Endodermal cell (in vitro differentiated cells): ENCODE measurements around the gene KATNB1. TPM values are rescaled to one million over a fixed set of nuclear protein-coding genes. Genes with fewer than 3 reads are reported as not detected.
A peak's percentile ranks its signal among the peaks of the same experiment; 100 is the strongest.

Experiments used
- DNase-seq: peaks from one replicate; pipeline ENCODE4 v3.0.0-alpha.2; 2017
- H3K27ac ChIP-seq: 2 replicates; pipeline ENCODE4 v1.5.1; 2013; ENCODE audit warnings: mild to moderate bottlenecking, low read depth, low read length, moderate library complexity
- H3K27me3 ChIP-seq: 2 replicates; pipeline ENCODE4 v1.6.1; 2013; ENCODE audit warnings: mild to moderate bottlenecking, low read length, moderate library complexity; ENCODE audit not compliant: insufficient read depth, control insufficient read depth, poor library complexity, severe bottlenecking
- H3K36me3 ChIP-seq: 2 replicates; pipeline ENCODE4 v1.7.0; 2013; ENCODE audit warnings: mild to moderate bottlenecking, low read length, moderate library complexity; ENCODE audit not compliant: control insufficient read depth, insufficient read depth
- H3K4me1 ChIP-seq: one replicate; pipeline ENCODE4 v1.7.0; 2013; ENCODE audit warnings: low read length; ENCODE audit not compliant: control insufficient read depth, insufficient read depth
- H3K4me3 ChIP-seq: 2 replicates; pipeline ENCODE4 v1.5.1; 2013; ENCODE audit warnings: mild to moderate bottlenecking, low read length, moderate library complexity
- H3K9ac ChIP-seq: 2 replicates; pipeline ENCODE4 v1.6.1; 2013; ENCODE audit warnings: mild to moderate bottlenecking, low read length, moderate library complexity; ENCODE audit not compliant: poor library complexity, severe bottlenecking; ENCODE audit errors: extremely low read depth
- H3K9me3 ChIP-seq: 2 replicates; pipeline ENCODE4 v1.6.1; 2013; ENCODE audit warnings: mild to moderate bottlenecking, low read length, moderate library complexity; ENCODE audit not compliant: control insufficient read depth
- H3K27ac Mint-ChIP-seq: 2 replicates; pipeline ENCODE4 v1.8.0; 2020; ENCODE audit warnings: mixed read lengths
- H3K27me3 Mint-ChIP-seq: 2 replicates; pipeline ENCODE4 v1.8.0; 2021; ENCODE audit warnings: mild to moderate bottlenecking, mixed read lengths; ENCODE audit not compliant: insufficient read depth
- H3K36me3 Mint-ChIP-seq: 2 replicates; pipeline ENCODE4 v1.8.0; 2020; ENCODE audit warnings: low read depth, mixed read lengths
- H3K4me1 Mint-ChIP-seq: 2 replicates; pipeline ENCODE4 v1.8.0; 2020; ENCODE audit warnings: mixed read lengths
- H3K4me3 Mint-ChIP-seq: 2 replicates; pipeline ENCODE4 v1.8.0; 2020; ENCODE audit warnings: mild to moderate bottlenecking, moderate library complexity, mixed read lengths
- H3K9me3 Mint-ChIP-seq: 2 replicates; pipeline ENCODE4 v1.8.0; 2020; ENCODE audit warnings: mild to moderate bottlenecking, mixed read lengths
- CTCF ChIP-seq: fragments of 200-600 bp; sonication (generic); conservative IDR thresholded peaks from 2 replicates; pipeline ENCODE4 v1.5.0; 2021; ENCODE audit warnings: antibody characterized with exemption, mild to moderate bottlenecking
- WGBS, 2 experiments: methylation state at CpG; one replicate each; pipeline versions ENCODE4 v1.1.5 to v1.1.7; 2013; ENCODE audit warnings: missing lambda C conversion rate in 2 of 2, mixed read lengths in 1 of 2; ENCODE audit not compliant: insufficient coverage in 1 of 2, insufficient read length in 1 of 2; 5-methylcytosine and 5-hydroxymethylcytosine counted together
- total RNA-seq, 2 donors: library from RNA; stranded (reverse); fragmentation: NEBNext Ultra II Directional in 1 of 2; extraction: Animal tissue kit (Norgen Biotek cat#: 25700) in 1 of 2; gene quantifications; 2 replicates in 1 of 2; 3 replicates in 1 of 2; pipeline ENCODE4 v1.2.1, GENCODE V29; 2021

KATNB1 gene
- total RNA-seq, 2 donors from 2014 or later = 26.1 to 32.4 TPM

- no peaks in the 10 kb centered on the region for H3K9me3 ChIP-seq
- peaks cover 6% of the 10 kb centered on the region for H3K36me3 Mint-ChIP-seq
- H3K27ac Mint-ChIP-seq = peak overlapping the region; percentile 29
- H3K9ac ChIP-seq = no peak overlapping the region
- H3K9me3 Mint-ChIP-seq = no peaks in the 10 kb centered on the region
- WGBS, 2 experiments = 69 to 82% methylated on average over 3 of the region's 4 CpGs
- no peak for TF ChIP-seq CTCF
- no peak overlapping the region for H3K27ac ChIP-seq
- H3K27me3 ChIP-seq = no peaks in the 10 kb centered on the region
- peak; percentile 42 for DNase-seq
- H3K4me3 ChIP-seq = no peak overlapping the region
- peaks cover 4% of the 10 kb centered on the region for H3K36me3 ChIP-seq
- no peaks in the 10 kb centered on the region for H3K27me3 Mint-ChIP-seq
- peaks cover 6% of the 10 kb centered on the region for H3K4me1 Mint-ChIP-seq
- peaks cover 5% of the 10 kb centered on the region for H3K4me1 ChIP-seq
- no peak overlapping the region for H3K4me3 Mint-ChIP-seq
These were observed 7.0 kb downstream of the KATNB1 start for GRCh38 chr16:57742543-57742942.

GRCh38 chr16:57743458-57743857, 7.9 kb downstream of the KATNB1 start:
- Histone ChIP-seq H3K27me3 (no peaks in the 10 kb centered on the region), H3K36me3 (peaks cover 3% of the 10 kb centered on the region), H3K27ac (no peak overlapping the region), H3K9ac (no peak overlapping the region), H3K4me1 (peaks cover 5% of the 10 kb centered on the region), H3K4me3 (no peak overlapping the region), H3K9me3 (no peaks in the 10 kb centered on the region)
- no peaks in the 10 kb centered on the region for H3K27me3 Mint-ChIP-seq
- peaks cover 6% of the 10 kb centered on the region for H3K36me3 Mint-ChIP-seq
- no peak for DNase-seq
- H3K4me3 Mint-ChIP-seq = no peak overlapping the region
- WGBS, 2 experiments = 86 to 90% methylated on average over 6 to 8 of the region's 10 CpGs
- H3K9me3 Mint-ChIP-seq = no peaks in the 10 kb centered on the region
- no peak overlapping the region for H3K27ac Mint-ChIP-seq
- H3K4me1 Mint-ChIP-seq = peaks cover 5% of the 10 kb centered on the region
- no peak for TF ChIP-seq CTCF

- Histone ChIP-seq H3K4me1 (peaks cover 5% of the 10 kb centered on the region), H3K27ac (no peak overlapping the region), H3K9me3 (no peaks in the 10 kb centered on the region), H3K4me3 (no peak overlapping the region), H3K36me3 (no peaks in the 10 kb centered on the region), H3K27me3 (no peaks in the 10 kb centered on the region), H3K9ac (no peak overlapping the region)
- Mint-ChIP-seq H3K27me3 (no peaks in the 10 kb centered on the region), H3K36me3 (peaks cover 6% of the 10 kb centered on the region), H3K4me1 (peaks cover 5% of the 10 kb centered on the region), H3K9me3 (no peaks in the 10 kb centered on the region), H3K4me3 (no peak overlapping the region), H3K27ac (no peak overlapping the region)
- no peak for TF ChIP-seq CTCF
- DNase-seq = no peak
- 88 to 95% methylated on average over 14 to 23 of the region's 23 CpGs for WGBS, 2 experiments
These were observed 8.5 kb downstream of the KATNB1 start for GRCh38 chr16:57743886-57744641.
